NCI-H1092 treated with DMSO at 0.1 percent for 48 hours (cell line): ENCODE measurements around the gene CRPPA.
A peak's percentile ranks its signal among the peaks of the same experiment; 100 is the strongest.
"Not testable (repeated sequence)": the region's sequence is repeated elsewhere in the genome, so short reads cannot be mapped to it uniquely, and the experiment has no call there.

Source experiments
- DNase-seq: peaks from one replicate; lab custom pipeline; 2025; lab: John Stamatoyannopoulos, UW

Gene CRPPA

GRCh38 chr7:16421333-16422102 is at the start of gene CRPPA:
Gene CRPPA, minus strand, starts transcription at chr7:16421538. Its CDS starts 216 bp downstream, at chr7:16421322.
- DNase-seq: peak; percentile 60

- no peak for DNase-seq
Observed at GRCh38 chr7:16465469-16466361, 44.4 kb upstream of the CRPPA start, which contains the start of gene SOSTDC1. Gene SOSTDC1, minus strand, starts transcription at chr7:16465738. Its CDS starts 70 bp downstream, at chr7:16465668.

GRCh38 chr7:16463949-16464715 is 42.8 kb upstream of the CRPPA start:
- DNase-seq: no peak

DNA sequence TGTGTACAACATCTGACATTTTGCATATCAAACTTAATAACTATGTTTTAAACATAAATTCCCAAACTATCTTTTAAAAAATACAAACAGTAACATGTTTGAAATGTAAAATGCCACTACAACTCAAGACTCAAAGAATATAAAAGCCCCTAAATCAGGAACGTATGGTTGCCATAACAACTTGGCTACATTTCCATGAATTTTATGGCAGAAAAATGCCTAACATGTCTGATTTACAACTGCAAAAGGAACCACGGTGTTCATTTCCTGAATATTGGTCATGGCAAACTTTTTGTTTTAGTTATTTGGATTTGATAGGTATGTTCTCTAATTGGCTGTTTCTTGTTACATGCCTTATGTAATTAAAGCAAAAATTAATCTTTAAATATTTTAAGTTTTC is 42.2 kb upstream of the CRPPA start:
- DNase-seq: no peak

GRCh38 chr7:16462431-16462889 is 41.1 kb upstream of the CRPPA start:
- DNase-seq: no peak

- no peak for DNase-seq
Observed at GRCh38 chr7:16460789-16461493, 39.6 kb upstream of the CRPPA start.

DNA sequence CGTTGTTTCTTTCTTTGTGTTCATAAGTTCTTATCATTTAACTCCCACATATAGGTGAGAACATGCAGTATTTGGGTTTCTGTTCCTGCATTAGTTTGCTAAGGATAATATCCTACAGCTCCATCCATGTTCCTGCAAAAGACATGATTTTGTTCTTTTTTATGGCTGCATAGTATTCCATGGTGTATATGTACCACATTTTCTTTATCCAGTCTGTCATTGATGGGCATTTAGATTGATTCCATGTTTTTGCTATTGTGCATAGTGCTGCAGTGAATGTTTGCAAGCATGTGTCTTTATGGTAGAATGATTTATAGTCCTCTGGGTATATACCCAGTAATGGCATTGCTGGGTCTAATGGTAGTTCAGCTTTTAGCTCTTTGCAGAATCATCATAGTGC is 35.0 kb upstream of the CRPPA start:
- not testable (repeated sequence) for DNase-seq

- no peak for DNase-seq
Observed at GRCh38 chr7:16455591-16455990, 34.3 kb upstream of the CRPPA start.

DNA sequence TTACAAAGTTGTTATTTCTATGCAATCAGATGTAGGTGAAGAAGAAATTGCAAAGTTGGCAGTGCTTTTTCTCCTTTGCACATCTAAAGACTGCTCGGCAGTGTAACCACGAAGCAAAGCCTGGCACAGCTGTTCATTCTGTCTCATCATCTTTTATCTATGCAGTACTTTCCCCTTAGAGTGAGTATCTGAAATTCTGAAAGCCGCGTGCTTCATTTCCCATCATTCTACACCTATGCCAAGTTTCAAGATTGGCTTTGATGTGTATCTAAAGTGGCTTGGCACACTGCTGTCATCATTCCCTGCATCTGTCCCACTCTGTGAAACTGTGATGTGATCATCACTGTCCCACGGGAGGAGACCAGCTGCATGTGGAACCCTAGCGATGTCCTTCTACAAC is 29.0 kb upstream of the CRPPA start:
- no peak for DNase-seq

- no peak for DNase-seq
Observed at GRCh38 chr7:16447876-16448275, 26.5 kb upstream of the CRPPA start.

DNA sequence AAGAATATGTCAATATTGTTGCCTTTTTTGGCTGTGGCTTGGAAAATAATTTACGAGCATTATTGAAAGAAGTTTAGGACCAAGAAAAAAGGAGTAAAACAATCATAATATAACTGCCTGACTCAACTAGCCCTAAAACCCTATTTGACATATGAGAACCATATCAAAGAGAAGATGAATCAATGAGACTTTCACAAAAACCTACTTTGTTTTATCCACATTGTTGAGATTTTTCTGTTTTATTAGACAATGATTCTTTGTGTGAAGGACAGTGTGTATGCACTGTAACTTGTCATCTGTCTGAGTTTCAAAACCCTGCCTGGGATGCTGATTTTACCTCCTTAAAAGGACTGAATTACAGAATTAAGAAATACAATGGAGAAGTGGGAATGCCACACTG is 25.2 kb upstream of the CRPPA start:
- no peak for DNase-seq

GRCh38 chr7:16443871-16444270 is 22.5 kb upstream of the CRPPA start:
- DNase-seq: not testable (repeated sequence)

DNA sequence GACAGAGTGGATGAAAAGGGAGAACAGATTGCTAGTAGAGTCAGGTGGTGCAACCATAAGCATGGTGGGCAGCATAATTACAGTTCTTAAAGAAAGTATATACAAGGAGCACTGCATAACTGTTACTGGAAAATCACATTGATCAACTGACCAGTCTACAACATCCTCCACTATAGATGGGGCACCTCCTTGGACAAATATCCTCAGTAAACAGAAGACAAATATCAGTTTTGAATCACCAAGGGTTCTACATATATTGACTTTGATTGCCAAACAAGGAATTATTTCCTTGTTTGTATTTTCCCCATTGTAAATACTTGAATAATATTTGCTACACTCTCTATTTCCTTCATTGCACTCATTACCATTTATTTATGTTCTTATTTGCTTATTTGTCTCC is 17.6 kb upstream of the CRPPA start:
- DNase-seq: no peak

DNA sequence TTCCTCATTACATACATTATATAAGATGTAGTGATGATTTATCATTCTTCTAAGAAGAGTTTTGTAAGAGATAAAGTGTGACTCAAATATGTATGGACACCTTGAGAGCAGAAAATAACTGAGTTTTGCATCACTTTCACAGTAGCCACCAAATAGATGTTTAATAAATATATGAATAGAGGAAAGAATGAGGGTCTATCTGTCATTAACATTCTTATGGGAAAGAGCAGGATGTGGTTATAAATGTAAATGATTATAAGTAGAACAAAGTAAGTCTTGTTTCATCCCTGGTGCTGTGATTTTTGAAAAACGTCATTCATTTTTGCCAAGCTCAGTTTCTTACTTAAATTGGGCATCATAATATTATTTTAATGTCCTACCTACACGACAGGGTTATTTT is 15.0 kb upstream of the CRPPA start:
- DNase-seq: no peak

- no peak for DNase-seq
Observed at GRCh38 chr7:16433568-16434122, 12.3 kb upstream of the CRPPA start.

DNA sequence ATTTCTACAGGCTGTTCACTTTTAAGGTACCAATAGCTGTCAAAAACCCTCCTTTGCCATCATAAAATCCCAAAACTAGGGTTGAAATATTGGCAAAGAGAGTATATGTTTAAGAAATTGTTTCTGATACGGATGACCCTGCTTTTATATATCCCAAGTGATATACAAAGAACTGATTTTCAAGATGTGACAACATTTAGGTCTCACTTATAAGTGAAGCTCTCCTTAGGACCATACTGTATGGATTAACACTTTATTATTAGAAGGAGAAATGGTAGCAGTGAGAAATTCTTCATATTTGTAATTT is 11.0 kb upstream of the CRPPA start:
- no peak for DNase-seq

DNA sequence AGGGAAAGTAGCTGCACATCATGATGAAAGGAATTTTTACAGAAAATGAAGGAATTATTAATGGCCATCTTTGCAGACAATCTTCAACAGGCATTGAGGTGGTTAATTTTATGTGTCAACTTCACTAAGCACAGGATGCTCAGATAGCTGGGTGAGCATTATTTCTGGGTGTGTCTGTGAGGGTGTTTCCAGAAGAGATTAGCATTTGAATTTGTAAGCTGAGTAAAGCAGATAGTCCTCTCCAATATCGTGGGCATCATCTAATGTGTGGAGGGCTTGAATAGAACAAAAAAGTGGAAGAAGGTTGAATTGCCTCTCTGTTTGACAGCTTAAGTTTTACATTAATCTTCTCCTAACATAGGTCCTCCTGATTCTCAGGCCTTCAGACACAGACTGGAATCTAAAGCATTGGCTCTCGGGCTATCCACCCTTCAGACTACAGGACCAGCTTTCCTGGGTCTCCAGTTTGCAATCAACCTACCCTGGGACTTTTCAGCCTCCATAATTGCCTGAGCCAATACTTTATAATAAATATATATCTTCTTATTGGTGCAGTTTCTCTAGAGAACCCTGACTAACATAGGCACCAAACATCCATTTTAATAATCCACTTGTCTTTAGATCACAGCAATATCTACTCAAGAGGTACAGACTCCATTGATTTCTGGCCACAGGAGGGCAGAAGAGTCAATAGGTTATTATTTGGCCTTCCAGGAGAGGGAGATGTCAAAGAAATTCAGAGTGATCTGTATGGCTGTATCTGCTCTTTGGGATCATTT is 10.5 kb upstream of the CRPPA start:
- peak; percentile 41 for DNase-seq

DNA sequence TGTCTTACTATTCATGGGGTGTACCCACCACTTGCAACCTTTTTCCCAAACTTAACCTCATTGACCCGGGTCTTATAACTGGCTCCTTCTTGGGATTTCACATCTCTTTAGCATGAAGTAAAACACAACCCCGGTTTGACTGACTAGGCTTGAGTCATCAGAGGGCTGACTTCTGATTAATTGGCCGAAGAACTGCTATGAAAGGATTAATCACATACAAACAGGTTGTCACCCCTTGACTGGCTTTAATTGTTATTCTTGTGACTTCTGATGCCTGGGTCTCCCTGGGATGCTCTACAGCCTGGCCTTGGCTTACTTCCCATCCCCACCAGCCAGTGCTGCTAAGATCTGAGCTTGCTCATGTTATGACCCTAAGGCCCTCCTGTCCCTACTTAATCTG is 8.8 kb upstream of the CRPPA start:
- DNase-seq: no peak

- DNase-seq: no peak
Observed at GRCh38 chr7:16428672-16429071, 7.3 kb upstream of the CRPPA start.

DNA sequence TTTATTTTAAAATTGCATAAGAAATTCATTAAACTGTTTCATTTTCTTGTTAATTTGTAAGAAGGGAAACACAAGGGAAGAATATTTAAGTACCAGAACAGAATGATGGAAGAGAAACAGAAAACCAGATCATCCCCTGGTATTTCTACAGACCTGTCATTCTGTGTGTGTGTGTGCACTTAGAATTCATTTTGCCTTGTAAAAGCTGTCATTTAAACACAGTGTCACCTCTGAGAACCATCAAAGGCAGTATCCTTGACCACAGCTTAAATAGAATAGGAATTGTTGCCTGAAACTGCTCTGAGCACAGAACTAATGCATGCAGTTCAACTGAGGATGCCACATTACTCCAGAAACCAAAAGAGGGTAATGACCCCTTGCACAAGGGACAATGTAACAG is 6.8 kb upstream of the CRPPA start:
- DNase-seq: no peak

GRCh38 chr7:16423761-16424160 is 2.4 kb upstream of the CRPPA start:
- no peak for DNase-seq
